NCI-H128 (cell line): Measurements from ENCODE around the gene RAB40AL.
"Not testable (repeated sequence)": the region's sequence is repeated elsewhere in the genome, so short reads cannot be mapped to it uniquely, and the experiment has no call there.

Experiments used
- DNase-seq: peaks from one replicate; lab custom pipeline; 2025; ENCODE audit not compliant: unreplicated experiment; lab: John Stamatoyannopoulos, UW

The RAB40AL gene, protein sequence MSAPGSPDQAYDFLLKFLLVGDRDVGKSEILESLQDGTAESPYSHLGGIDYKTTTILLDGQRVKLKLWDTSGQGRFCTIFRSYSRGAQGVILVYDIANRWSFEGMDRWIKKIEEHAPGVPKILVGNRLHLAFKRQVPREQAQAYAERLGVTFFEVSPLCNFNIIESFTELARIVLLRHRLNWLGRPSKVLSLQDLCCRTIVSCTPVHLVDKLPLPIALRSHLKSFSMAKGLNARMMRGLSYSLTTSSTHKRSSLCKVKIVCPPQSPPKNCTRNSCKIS

DNA sequence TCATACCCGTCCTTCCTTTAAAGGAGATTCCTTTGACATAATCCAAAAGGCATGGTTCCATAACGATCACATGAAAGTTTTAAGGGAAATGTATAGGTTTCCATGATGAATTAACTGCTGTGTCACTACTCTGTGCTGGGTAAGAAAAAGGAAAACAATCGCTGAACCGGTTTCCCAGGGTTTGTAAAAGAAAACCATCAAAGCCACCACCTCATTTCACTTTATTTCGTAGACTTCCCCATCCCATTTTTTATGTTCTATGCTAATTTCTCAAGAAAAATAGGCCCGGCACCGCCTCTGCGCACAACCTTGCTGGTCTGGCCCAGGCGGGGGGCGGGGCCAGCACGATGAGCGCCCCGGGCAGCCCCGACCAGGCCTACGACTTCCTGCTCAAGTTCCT is at the start of gene RAB40AL:
TSS of gene RAB40AL (plus strand) at position 301 of the 400 bp plus-strand sequence. CDS start at position 348, 47 bp downstream.
- DNase-seq: not testable (repeated sequence)

DNA sequence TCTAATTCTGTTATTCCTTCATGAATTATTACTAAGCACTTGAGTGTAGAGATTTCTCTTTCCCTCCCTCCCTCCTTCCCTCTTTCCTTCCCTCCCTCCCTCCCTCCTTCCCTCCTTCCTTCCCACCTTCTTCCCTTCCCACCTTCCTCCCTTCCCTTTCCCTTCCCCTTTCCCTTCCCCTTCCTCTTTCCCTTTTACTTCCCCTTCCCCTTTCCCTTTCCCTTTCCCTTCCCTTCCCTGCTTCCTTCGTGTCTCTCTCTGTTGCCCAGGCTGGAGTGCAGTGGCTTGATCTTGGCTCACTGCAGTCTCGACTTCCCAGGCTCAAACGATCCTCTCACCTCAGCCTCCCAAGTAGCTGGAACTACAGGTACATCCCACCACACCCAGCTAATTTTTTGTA is 49.4 kb upstream of the RAB40AL start:
- no peak for DNase-seq

DNA sequence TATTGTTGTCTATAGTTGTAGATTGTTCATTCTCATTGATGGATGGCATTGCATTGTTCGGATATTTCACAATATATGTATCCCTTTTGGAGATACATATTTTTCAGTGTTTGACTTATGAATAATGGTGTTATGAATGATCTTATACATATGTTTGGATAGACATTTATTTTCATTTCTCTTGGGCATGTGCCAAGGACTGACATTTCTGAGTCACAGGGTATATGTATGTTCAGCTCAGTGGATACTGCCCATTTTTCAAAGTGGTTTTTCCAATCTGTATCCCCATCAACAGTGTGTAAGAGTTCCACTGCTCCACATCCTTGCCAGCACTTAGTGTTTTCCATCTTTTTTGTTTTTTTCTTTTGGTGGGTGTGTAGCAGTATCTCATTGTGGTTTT is 45.0 kb upstream of the RAB40AL start:
- no peak for DNase-seq

DNA sequence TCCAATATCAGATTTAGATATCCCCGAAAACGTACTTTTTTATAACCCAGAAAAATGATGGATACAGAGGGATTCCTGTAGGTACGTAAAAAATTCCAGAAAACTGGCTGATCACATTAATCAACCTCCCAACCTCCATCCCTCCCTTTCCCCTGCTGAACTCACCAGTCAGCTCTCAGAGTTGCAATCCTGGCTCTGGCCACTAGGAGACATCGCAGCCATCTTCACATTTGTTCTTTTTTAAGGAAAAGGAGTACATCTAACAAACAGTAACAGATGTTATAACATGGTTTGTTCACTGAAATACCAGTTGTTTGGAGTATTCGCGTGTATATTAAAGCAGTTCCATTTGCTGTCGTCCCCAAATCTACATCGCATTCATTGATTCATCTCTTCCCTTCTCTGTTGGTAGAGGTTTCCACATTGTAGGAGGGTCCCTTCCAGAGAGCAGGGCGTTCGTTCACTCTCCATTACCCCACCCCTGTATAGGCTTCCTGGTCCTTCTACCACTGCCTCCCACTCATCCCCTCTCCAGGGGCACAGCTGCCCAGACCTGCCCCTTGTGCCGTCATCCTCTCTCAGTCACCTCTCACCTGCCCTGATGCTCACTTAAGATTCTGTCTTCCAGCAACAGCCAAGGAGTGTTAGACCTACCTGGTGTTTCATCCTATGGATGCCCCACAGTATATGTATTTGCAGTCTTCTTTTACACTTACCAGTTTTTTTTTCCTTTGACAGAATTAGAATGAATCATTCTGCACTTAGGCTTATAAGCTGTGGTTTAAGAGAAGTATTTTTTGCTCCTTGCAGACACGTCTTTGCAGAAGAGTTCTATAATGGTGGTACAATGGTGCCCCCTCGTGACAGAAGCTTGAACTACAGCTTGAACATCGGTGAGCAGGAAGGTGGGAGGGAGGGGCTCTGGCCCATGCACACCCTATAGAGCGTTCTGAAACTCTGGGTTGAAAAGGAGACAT is 36.8 kb upstream of the RAB40AL start:
- DNase-seq: peak; percentile 35

DNA sequence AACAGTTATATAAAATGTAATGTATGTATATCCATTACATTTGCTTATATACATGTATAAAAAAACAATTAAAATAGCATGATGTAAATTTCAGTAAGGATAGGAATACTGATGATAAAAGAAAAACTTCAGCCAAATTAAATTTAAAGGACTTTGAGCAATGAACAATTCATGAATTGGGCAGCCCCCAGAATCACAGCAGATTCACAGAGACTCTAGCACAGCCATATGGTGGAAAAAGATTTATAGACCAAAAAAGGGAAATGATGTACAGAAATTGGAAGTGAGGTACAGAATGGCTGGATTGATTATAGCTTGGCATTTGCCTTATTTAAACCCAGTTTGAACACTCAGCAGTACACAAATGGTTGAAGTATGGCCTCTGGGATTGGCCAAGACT is 34.7 kb upstream of the RAB40AL start:
- no peak for DNase-seq

DNA sequence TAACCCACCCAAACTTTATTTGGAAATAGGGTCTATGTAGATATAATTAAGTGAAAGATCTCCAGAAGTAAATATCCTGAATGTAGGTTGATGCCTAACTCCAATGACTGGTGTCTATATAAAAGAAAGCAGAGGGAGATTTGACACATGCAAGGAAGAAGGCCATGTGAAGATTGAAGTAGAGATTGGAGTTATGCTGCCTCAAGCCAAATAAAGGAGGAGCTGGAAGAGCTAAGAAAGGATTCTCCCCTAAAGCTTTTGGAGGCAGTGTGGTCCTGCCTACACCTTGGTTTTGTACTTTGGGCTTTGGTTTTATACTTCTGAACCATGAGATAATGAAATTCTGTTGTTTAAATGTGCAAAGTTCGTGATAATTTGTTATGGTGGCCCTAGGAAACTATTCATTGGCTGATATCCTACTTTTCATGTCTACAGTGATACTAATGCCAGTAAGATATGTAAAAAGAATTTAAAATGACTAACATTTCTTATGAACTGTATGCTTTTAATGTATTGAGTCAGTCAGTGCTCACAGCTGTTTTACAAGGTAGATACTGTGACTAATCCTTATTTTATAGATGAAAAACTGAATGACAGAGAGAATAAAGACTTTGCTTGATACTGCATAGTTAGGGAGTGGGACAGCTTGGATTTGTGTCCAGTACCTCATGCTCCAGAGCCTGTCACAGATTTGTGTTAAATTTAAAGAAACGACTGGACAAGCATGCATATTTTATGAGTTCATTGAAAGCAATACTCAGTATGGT is 5.9 kb upstream of the RAB40AL start:
- no peak for DNase-seq

DNA sequence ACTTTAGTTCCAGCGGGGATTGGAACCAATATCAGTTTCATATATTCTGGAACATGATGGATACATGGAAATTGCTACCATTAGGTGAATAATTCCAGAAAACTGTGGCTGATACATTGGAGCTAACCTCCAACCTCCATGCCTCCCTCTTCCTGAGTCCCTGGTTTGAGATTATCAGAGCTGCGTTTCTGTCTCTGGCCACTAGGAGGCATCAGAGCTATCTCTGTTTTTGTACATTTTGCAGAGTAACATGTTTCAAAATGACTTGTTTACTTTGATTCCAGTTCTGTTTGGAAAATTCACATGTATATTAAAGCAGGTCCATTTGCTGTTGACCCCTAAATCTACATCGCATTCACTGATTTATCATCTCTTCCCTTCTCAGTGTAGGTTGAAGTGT is 2.4 kb upstream of the RAB40AL start:
- DNase-seq: no peak

DNA sequence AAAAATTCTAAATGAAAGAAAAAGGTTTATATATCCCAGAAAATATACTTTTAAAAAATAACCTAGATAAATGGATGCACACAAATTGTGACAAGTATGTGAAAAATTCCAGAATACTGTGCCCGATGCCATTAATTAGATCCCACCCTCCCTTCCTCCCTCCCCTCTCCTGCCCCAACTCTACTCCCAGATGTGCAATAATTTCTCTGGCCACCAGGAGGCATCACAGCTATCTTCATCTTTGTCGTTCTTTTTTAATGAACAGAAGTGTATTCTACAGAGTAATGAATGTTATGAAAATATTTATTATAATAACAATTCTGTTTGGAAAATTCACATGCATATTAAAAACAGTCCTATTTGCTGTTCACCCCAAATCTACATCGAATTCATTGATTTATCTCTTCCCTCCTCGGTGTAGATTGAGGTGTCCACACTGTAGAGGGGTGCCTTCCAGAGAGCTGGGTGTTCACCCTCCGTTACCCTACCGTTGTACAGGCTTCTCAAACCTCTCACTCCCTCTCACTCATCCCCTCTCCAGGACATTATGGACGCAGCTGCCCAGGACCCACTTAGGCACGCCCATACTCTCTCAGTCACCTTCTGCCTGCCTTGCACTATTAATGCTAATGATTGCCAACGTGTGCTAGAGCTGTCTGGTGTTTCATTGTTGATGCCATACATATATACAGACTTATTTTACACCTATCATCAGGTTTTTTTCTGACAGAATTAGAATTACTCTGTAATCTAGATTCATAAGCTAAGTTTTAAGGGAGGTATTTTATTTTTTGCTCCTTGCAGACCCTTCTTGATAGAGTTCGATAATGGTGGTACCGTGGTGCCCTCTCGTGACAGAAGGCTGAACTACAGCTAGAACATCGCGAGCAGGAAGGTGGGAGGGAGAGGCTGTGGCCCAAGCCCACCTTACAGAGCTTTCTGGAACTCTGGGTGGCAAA is 14.1 kb downstream of the RAB40AL start:
- DNase-seq: peak; percentile 34

DNA sequence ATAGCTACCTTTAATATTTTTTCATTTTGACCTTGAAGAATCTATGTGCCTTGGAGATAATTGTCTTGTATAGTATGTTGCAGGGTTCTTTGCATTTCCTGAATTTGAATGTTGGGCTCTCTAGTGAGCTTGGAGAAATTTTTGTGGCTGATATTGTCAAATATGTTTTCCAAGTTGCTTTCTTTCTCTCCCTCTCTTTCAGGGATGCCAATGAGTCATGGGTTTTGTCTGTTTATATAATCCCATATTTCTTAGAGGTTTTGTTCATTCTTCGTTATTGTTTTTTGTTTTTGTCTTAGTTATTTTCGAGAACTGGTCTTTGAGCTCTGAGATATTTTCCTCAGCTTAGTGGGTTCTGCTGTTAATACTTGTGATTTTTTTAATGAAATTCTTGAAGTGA is 20.7 kb downstream of the RAB40AL start:
- DNase-seq: no peak

DNA sequence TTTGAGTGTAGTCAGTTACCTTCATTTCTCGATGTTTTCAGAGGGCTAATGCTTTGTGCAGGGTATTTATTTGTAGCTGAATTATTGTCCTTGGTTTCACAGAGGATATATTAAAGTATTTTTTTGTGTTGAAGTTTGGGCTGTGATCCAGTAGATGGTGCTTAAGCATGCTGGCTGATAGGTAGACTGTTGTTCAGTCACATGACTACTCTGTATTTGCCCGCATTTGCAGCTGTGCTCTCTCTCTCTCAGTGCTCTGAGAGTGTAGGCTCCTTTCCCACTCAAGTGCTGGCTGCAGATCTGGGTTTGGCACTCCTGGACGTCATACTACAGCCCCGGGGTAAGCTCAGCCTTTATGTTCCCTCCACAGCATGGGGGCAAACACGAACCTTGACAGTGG is 21.7 kb downstream of the RAB40AL start:
- DNase-seq: no peak

DNA sequence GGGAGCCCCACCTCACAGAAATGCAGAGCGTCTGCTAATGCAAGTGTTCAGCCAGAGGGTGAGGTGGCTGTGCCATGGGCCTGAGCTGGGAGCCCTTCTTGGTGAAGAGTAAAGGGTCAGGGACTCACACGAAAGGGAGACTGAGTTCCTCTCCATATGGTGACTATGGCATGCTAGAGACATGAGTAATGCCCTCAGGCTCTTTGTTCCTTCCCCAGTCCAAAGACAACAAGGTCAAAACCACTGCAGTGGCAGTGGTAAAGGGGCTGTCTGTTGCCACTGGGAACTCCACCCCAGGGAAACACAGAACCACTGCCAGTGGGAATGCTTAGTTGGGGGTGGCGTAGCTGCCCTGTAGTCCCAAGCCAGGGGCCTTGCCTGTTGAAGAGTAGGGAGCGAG is 22.4 kb downstream of the RAB40AL start:
- DNase-seq: no peak

DNA sequence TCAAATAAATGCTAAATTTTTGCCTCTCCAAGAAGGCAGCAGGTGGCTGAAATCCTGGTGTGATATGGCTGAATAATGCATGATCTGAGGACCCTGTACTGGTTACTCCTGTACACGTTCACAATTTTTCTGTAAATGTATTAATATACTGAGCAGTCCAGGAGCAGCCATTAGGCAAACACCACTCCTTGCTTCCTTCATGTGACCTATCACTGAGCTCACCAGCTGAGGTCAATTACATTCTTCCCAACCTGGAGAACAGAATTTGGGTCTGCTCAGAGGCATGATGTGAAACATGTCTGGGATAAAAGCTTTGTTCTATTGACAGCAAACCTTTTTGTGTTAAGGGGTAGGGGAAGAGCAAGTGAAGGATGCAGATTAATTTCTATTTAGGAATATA is 26.9 kb downstream of the RAB40AL start:
- DNase-seq: no peak

DNA sequence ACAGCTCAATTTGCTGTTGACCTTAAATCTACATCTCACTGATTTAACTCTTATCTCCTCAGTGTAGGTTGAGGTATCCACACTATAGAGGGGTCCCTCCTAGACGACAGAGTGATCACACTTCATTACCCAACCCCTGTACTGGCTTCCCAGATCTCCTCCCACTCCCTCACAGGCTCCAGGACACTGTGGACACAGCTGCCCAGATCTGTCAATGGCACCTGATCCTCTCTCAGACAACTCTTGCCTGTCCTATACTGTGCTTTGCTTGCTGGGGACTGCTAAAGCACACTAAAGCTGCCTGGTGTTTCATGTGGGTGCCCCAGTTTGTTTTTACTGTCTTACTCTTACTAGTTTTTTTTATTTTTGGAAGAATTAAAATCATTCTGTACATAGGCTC is 27.9 kb downstream of the RAB40AL start:
- DNase-seq: no peak

DNA sequence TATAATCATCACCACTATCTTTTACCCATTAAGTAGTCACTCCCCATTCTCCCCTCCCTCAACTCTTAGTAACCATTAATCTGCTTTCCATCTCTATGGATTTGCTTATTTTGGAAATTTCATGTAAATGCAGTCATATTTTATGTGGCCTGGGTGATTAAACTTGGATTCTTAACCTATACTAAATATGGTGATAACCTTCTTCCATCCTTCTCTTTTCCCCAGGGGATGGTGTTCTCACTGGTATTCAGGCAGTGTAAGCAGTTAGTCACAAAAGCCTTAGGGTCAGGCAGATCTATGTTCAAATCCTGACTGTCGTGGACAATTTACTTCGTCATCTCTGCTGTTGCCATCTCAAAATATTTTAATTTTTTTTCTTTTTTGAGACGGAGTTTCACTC is 29.6 kb downstream of the RAB40AL start:
- DNase-seq: no peak

DNA sequence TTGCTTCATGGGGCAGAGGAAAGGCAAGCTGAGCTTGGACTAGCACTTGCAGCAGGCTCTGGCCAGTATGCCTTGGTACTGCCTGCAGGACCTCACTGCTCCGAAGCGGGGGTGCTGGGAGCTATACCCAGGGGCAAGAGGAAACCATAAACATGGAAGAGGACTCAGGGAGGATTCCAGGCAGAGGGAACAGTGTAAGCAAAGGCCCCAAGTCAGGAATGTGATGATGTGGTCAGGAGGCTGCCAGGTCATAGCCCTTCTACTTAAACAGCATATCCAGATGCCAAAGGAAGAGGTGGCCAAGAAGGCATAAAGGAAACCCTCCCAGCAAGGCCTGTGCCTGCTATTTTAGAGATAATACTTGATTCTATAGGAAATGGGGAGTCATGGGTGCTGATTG is 31.1 kb downstream of the RAB40AL start:
- DNase-seq: no peak

DNA sequence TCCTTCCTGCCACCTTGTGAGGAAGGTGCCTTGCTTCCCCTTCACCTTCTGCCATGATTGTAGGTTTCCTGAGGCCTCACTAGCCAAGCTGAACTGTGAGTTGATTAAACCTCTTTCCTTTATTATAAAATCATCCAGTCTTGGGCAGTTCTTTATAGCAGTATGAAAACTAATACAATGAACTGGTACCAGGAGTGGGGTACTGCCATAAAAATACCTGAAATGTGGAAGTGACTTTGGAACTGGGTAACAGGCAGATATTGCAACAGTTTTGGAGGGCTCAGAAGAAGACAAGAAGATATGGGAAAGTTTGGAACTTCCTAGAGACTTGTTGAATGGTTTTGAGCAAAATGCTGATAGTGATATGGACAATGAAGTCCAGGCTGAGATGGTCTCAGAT is 34.5 kb downstream of the RAB40AL start:
- not testable (repeated sequence) for DNase-seq

DNA sequence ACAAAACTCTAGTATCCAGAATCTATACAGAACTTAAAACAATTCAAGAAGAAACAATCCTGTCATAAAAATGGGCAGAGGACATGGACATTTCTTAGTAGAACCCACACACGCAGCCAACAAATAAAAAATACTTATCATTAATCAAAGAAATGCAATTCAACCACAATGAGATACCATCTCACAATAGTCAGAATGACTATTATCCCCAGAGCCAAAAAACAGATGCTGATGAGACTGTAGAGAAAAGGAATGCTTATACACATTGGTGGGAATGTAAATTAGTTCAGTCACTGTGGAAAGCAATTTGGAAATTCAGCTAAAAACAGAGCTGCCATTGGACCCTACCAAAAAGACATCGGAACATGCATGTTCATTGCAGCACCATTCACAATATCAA is 37.9 kb downstream of the RAB40AL start:
- DNase-seq: no peak

DNA sequence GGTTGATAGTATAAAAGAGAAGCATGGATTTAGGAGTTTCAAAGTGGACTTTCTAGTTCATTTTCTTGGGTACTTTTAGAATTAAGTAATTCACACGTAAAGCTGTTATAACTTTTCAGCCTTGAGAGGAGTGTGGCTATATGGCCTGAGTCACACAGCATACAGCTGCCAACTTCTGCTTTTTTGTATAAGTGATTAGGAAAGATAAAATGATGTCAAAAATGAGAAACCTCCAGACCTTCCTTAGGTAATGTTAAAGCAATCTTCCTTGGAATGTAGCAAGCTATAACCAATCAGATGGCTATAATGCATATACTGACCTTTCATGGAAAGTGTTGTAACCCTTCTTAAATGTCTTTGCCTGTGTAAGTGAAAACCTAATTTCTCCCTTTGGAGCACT is 39.2 kb downstream of the RAB40AL start:
- DNase-seq: no peak

DNA sequence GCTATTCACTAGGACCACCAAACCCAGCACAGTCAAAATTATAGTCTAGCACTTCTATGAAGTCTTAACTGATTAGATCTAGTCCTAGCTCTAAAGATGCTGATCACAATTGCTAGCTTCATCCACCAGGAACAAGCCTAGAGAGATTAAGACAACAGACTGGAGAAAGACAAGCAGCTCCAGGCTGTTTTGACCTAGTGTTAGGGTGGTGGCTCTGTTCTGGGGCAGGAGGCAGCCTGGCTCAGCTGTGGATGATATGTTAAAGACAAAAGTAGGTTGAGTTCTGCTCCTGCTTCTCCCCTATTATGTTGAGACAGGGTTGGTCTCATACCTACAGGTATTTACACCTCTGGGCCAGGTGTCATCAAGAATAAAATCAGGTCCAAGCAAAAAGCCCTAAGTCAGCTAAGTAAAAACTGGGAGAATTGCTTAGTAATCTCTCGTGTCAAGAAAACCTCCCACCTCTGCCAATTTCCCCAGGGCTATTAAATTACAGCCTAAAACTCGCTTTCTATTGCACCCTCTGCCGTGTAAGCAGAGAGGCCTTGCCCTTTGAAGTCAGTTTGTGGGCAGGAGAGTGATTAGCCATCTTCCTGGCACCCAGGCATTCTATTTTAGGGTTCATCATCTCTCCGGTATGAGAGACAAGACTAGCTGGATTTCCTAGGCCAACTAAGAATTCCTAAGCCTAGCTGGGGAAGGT is 39.9 kb downstream of the RAB40AL start:
- no peak for DNase-seq

DNA sequence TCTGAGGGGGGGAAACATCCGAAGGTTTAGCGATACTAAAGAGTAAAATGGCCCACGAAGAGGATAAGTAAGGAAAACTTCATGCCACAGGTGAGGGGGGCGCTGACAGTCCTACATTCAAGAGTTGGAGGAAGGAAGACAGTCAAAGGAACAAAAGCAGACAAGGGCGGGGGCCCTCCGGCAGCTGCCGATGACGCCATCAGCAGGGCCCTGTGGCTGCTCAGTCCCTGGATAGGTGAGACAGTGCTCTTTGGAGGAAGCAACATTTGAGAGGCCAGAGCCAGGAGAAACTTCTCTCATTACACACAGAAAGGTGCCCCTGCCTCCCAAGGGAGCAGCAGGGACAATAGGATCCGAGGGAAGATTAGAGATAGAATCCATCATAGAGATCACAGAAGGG is 41.5 kb downstream of the RAB40AL start:
- no peak for DNase-seq
